ENCODE results near the gene FAM117A.
"Not testable (repeated sequence)": the region's sequence is repeated elsewhere in the genome, so short reads cannot be mapped to it uniquely, and the experiment has no call there.

FAM117A gene

GRCh38 chr17:49762151-49762941 is 1.6 kb downstream of the FAM117A start:
- no peak for DNase-seq

- DNase-seq: no peak
Observed at GRCh38 chr17:49760932-49761558, 2.9 kb downstream of the FAM117A start.

- no peak for DNase-seq
Observed at GRCh38 chr17:49760296-49760695, 3.6 kb downstream of the FAM117A start.

- no peak for DNase-seq
Observed at GRCh38 chr17:49759203-49759602, 4.7 kb downstream of the FAM117A start.

GRCh38 chr17:49758464-49759010 is 5.4 kb downstream of the FAM117A start:
- not testable (repeated sequence) for DNase-seq

GRCh38 chr17:49757151-49757777 is 6.7 kb downstream of the FAM117A start:
- DNase-seq: no peak

GRCh38 chr17:49756323-49757150 is 7.4 kb downstream of the FAM117A start:
- no peak for DNase-seq

- no peak for DNase-seq
Observed at GRCh38 chr17:49755663-49756283, 8.2 kb downstream of the FAM117A start.

- DNase-seq: no peak
Observed at GRCh38 chr17:49753959-49754391, 10.0 kb downstream of the FAM117A start.

GRCh38 chr17:49752508-49752907 is 11.4 kb downstream of the FAM117A start:
- DNase-seq: no peak

GRCh38 chr17:49749730-49750129 is 14.2 kb downstream of the FAM117A start:
- no peak for DNase-seq

GRCh38 chr17:49748791-49749190 is 15.1 kb downstream of the FAM117A start:
- DNase-seq: no peak

GRCh38 chr17:49748223-49748622 is 15.7 kb downstream of the FAM117A start:
- DNase-seq: no peak

- DNase-seq: no peak
Observed at GRCh38 chr17:49747632-49748031, 16.3 kb downstream of the FAM117A start.

- DNase-seq: no peak
Observed at GRCh38 chr17:49746791-49747490, 17.0 kb downstream of the FAM117A start.

GRCh38 chr17:49745175-49746139 is 18.5 kb downstream of the FAM117A start:
- no peak for DNase-seq

- no peak for DNase-seq
Observed at GRCh38 chr17:49742166-49742638, 21.7 kb downstream of the FAM117A start.

GRCh38 chr17:49741692-49742076 is 22.2 kb downstream of the FAM117A start:
- no peak for DNase-seq

GRCh38 chr17:49741009-49741691 is 22.8 kb downstream of the FAM117A start:
- no peak for DNase-seq

Measured in NCI-H2081 treated with DMSO at 0.1 percent for 48 hours (cell line).